H7 (cell line): Measurements from ENCODE around the gene KIF14. TPM values are rescaled to one million over a fixed set of nuclear protein-coding genes. Genes with fewer than 3 reads are reported as not detected.

Experiments
- DNase-seq: peaks from one replicate; pipeline ENCODE4 v3.0.0; 2012
- H3K27me3 ChIP-seq: 2 replicates; pipeline ENCODE4 v1.6.0; 2011; ENCODE audit warnings: mild to moderate bottlenecking, low read length; ENCODE audit not compliant: control insufficient read depth, insufficient read depth
- H3K36me3 ChIP-seq: replicated peaks from 2 replicates; pipeline ENCODE4 v1.5.1; 2011; ENCODE audit warnings: low read length; ENCODE audit not compliant: control insufficient read depth, insufficient read depth
- H3K4me3 ChIP-seq: 2 replicates; pipeline ENCODE4 v1.5.1; 2011; ENCODE audit warnings: low read depth, mild to moderate bottlenecking, control low read depth, low read length, moderate library complexity; ENCODE audit not compliant: insufficient read depth
- total RNA-seq: library from RNA; depleted of rRNA; stranded (reverse); fragments of >200 nt; shearing (Covaris generic); gene quantifications from 2 replicates; pipeline ENCODE4 v1.2.3, GENCODE V29; 2014; rRNA removed

KIF14 gene
- total RNA-seq, 1 experiment from 2014 or later, result 16.3 TPM

DNA sequence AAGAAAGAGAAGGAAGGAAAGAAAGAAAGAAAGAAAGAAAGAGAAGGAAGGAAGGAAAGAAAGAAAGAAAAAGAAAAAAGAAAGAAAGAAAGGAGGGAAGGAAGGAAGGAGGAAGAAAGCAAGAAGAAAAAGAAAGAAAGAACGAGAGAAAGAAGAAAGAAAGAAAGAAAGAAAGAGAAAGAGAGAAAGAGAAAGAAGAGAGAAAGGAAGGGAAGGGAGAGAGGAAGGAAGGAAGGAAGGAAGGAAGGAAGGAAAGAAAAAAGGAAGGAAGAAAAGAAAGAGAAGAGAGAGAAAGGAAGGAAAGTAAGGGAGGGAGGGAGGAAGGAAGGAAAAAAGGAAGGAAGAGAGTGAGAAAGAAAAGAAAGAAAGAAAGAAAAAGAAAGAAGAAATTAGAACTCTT, 115.3 kb downstream of the KIF14 start:
- Histone ChIP-seq H3K4me3 (no peak overlapping the region), H3K27me3 (no peaks in the 10 kb centered on the region), H3K36me3 (no peaks in the 10 kb centered on the region)
- no peak for DNase-seq

Other genes with a start within 250 kb of the KIF14 start
- gene ZNF281, start 210.7 kb downstream of the KIF14 start, total RNA-seq, result 43.0 and 48.6 TPM in 2 replicates
- gene DDX59, start 49.2 kb upstream of the KIF14 start, total RNA-seq, result 29.8 and 39.0 TPM in 2 replicates
- 17.3 and 26.5 TPM in 2 replicates for gene CAMSAP2, start 118.1 kb upstream of the KIF14 start, total RNA-seq